ENCODE data around the gene F10.
"Not testable (repeated sequence)": the region's sequence is repeated elsewhere in the genome, so short reads cannot be mapped to it uniquely, and the experiment has no call there.

Gene F10

DNA sequence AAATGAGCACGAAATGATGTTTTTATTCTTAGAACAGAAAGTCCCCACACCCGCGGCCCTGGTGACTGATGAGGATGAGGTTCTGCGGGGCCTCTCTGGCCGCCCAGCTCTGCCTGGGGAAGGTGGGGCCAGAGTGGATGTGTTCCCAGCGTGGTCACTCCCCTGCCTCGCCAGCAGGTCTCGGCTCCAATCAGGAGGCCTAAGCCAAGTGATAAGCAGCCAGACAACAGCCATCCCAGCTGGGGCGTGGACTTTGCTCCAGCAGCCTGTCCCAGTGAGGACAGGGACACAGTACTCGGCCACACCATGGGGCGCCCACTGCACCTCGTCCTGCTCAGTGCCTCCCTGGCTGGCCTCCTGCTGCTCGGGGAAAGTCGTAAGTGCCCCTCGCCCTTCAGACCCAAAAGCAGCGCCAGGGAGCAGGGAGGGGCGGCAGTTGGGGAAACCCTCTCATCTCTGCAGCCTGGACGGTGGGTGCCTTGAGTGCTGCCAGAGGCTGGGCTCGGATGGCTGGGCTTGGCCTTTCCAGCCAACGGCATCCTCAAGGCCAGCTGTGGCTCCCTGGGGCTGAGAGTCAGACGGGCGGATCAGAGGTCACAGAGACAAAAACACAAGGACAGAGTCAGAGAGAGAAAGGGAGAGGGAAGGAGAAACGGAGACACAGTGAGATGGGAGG lies at the start of gene F10:
Gene F10, plus strand, starts transcription at position 250 of the 676 bp plus-strand sequence. Its CDS starts 57 bp downstream, at position 307.
- DNase-seq = no peak

DNA sequence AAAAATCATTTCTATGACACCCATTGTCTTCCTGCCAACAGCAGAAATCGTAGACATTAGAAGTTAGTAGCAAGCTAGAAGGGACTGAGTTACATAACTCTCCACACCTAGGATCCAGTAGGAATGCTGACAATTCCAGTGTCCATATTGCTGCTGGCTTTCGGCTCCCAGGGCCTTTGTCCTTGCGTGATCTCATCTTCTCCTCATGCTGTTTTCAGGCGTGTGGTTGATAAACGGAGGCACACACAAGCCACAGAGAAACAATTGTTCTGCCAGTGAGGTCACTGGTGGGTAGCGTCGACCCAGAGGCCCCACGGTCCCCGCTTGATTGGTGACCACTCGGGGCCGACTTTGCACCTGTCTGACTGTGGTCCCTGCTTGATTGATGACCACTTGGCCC lies 48.7 kb upstream of the F10 start:
- DNase-seq = no peak

DNA sequence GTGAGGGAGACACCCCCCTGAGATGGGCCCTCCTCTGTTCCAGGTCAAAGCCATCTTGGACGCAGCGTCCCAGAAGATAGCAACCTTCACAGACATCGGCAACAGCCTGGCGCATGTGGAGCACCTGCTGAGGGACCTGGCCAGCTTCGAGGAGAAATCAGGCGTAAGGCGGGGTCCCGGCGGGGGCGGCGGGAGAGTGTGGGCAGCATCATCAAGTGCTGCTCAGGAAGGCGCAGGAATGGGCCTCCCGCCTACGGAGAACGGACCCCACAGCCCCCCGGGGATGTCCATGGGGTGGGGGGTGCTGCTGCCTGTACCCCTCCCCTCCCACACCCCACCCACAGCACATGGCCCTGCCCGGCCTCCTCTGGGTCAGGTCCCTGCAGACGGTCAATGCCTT lies 48.2 kb upstream of the F10 start:
- DNase-seq = no peak

DNA sequence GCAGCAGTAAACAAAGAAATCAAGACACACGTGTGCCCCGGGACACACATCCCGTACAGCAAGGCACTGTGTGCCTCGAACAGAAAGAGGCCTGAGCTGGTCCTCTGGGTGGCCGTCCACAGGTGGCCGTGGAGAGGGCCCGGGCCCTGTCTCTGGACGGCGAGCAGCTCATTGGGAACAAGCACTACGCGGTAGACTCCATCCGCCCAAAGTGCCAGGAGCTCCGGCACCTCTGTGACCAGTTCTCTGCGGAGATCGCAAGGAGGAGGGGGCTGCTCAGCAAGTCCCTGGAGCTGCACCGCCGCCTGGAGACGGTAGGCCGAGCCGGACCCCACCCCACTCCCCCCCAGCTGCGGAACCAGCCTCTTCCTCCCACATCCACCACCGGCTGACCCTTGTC lies 47.7 kb upstream of the F10 start:
- no peak for DNase-seq

DNA sequence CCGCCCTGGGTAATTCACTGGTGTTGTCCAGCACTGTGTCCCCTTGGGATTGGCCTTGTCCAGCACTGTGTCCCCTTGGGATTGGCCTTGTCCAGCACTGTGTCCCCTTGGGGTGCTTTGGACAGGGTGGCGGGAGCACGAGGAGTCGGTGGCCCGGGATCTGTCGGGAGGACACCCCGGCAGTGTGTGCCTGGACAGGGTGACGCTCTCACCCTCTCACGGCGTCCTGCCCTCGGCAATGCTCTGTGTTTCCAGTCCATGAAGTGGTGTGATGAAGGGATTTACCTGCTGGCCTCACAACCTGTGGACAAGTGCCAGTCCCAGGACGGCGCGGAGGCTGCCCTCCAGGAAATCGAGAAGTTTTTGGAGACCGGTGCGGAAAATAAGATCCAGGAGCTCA lies 46.9 kb upstream of the F10 start:
- DNase-seq = no peak

DNA sequence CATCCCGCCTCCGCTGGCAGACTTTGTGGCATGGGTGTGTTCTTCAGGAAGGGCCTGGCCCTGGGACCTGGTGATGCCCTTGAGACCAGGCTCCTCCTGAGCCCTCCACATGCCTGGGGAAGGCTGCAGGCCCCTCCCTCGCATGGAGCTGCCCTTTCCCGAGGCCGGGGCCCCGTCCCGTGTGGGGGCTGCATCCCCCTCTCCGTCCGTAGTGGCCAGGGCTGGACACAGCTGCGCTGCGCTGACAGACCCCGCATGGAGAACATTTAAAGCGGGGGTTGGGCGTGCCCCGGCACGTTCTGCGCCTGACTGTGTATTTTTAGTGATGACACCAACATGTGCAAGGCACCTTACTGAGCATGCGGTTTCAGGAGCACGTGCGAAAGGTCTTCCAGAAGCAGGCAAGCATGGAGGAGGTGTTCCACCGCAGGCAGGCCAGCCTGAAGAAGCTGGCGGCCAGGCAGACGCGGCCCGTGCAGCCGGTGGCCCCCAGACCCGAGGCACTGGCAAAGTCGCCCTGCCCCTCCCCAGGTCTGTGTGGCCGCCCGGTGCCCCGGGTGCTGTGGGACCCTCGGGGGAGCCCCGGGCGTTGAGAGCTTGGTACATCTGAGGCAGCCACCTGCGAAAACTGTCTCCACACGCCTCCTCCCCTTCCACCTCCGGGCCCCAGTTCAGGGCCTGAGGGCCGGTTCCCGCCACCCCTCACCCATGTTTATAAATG lies 45.8 kb upstream of the F10 start:
- no peak for DNase-seq

DNA sequence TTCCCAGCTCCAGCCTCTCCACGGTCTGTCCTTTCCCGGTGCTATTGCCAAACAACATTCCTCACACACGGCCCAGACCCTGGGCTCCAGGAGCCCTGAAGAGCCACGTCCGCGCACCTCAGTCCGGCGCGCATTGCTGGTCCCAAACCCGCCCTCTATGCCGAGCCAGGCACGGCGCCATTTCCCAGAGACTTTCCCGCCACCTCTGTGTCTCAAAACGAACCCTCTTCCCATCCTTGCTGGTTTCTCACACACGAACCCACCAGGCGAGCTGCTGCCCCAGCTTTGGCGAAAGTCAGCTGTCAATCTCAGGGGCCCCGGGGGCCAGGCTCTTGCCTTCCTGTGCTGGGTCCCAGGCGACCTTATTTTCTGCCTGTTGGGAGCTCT lies 45.0 kb upstream of the F10 start:
- no peak for DNase-seq

DNA sequence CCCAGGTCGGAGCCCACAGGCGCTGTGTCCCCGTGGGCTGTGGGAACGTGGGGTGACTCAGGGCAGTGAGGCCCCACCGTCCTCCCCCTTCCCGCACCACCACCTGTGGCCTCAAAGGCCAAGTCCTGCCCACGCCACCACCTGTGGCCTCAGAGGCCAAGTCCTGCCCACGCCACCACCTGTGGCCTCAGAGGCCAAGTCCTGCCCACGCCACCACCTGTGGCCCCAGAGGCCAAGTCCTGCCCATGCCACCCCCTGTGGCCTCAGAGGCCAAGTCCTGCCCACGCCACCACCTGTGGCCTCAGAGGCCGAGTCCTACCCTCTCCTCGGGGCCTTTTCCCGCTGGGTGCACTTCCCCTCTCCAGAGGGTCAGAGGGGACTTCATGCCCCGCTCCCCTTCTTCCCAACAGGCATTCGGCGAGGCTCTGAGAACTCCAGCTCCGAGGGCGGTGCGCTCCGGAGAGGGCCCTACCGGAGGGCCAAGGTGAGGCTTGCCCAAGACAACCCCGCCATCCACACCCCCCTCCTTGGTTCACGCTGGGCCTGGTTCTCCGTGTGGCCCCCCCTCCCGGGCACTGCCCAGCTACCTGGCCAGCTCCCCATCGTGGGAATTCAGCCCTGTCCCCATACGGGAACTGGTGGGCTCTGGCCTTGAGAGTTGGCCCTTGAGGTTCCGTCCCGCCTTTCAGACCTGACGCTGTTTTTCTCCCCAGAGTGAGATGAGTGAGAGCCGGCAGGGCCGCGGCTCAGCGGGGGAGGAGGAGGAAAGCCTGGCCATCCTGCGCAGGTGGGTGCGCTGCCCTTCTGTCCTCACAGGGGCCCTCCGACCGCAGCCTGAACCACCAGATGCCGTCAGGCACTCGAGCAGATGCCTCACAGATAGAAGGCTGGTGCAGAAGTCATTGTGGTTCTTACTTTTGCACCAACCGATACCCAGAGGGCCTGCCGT lies 44.4 kb upstream of the F10 start:
- no peak for DNase-seq

DNA sequence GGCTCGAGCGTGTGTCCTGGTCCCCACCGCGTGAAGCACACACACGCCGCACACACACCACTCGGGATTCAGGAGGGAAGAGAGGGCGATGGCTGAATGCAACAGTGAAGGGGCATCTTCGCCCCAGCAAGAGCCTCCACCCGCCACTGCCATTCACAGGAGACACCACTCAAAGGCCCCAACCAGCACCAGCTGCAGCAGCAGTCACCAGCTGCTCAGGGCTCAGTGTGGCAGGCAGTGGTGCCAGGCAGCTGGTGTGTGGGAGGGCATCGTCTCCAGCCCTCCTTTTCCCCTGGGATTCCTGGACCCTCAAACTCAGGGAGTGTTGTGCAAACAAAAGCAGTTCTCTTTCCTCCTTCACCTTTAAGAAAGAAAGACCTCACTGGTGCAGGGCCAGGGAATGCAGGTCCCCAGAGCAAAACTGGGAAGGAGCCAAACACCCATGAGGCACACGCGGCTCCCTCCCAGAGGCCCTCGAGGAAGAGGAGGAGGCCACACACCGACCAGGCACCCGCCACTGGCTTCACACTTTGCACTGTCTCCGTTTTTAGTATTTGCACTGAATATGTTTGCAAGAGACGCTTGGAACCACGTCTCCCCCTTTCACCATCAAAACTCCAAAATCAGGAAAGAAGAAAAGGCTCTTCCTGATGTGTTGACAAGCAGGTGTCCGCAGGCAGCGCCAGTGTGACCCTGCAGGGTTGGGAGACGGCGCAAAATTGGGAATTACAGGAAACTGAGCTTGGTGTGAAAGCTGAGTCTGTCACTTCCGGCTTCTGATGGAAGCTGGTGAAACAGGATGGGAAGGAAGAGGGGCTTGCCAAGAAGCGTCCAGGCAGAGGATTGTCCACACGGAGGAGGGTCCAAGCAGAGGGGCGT lies 43.5 kb upstream of the F10 start:
- no peak for DNase-seq

DNA sequence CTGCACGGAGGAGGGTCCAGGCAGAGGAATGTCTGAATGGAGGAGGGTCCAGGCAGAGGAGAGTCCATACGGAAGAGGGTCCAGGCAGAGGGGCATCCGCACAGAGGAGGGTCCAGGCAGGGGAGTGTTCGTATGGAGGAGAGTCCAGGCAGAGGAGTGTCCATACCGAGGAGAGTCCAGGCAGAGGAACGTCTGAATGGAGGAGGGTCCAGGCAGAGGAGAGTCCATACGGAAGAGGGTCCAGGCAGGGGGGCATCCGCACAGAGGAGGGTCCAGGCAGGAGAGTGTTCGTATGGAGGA lies 42.9 kb upstream of the F10 start:
- not testable (repeated sequence) for DNase-seq

DNA sequence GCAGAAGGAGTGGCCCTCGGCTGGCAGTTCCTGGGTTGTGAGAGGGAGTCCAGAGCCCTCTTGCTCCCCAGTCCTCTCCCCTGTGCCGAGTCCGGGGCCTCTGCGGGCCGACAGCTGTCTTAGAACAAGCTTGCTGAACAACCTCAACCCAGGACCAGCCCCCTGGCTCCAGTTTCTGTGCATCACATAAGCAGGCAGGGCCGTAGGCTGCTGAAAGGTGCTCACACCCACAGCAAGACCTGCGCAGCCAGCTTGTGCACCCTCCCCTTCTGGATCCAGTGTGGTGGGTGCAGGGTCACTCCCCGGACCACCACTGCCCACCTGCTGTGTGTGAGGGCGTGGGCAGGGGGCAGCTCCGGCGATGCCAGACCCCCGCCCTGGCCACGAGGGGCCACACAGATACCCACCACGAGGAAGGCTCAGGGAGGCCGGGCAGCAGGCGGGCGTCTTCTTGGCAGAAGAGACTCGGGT lies 42.2 kb upstream of the F10 start:
- no peak for DNase-seq

DNA sequence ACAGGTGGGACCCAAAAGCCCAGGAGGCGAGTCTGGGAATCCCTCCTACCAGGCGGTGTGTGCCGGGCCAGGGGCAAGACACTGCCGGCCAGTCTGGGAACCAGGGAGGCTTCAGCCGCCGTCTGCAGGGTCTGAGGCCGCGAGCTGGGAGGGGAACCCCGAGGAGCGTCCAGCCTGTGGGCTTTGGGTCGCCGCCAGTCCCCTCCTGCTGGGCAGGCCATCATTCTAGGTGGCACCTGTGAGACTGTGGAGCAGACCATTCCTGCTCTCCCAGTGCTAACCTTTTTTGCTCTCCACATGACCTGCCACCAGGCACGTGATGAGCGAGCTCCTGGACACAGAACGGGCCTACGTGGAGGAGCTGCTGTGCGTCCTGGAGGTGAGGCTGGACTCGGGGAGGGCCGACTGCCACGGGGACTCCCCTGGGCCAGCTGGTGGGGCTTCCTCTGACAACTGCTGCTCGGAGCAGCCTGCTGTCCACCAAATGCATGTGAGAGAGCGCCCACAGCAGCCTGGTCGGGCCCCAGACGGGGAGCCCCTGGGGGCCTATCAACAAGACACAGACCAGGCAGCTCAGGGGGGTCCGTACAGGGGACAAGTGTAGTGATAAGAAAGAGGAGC lies 41.6 kb upstream of the F10 start:
- no peak for DNase-seq

DNA sequence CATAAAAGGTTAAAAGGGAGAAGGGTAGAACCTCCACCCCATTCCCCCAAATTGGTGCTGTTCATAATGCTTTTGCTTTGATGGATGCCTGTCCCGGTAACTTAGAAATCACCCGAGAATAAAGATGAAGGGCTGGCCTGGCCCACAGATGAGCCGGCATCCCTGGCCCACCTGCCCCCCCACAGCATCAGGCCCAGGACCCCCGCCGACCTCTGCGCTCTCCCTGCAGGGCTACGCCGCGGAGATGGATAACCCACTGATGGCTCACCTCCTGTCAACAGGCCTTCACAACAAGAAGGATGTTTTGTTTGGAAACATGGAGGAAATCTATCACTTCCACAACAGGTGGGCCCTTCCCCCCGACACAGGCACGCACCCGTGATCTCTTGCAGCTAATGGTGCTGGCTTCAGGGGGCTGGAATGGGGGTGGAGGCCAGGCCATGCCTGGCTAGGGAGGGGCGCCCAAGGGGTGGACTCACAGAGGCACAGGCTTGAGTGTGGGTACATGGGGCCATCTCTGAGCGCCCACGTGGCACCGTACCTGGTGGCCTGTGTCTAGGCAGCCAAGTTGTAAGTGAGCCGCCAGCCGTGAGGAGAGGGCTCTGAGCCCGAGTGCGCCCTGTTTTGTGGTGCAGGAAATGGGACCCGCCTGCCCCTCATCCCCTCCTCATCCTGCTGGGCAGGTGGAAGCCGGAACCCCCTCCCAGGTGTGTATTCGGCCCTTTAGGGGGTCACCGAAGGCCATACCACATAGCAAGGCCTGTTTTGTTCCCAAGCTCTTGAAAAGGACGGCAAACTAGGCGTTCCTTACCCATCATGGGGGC lies 40.2 kb upstream of the F10 start:
- no peak for DNase-seq

DNA sequence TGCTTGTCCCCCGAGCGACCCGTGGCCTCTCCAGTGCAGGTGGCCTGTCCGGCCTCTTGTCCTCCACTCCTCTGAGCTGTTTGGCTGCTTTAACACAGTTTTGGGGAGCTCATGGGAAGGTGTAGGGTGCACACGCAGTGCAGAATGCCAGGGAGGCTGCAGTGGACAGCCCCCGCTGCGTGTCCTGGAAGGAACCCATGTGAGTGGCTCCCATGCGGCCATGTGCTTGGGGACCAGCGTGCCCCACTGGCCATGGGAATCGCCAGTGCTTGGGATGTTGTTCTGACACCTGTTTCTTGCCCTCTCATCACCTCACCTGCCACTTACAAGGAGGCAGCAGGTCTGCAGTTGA lies 39.6 kb upstream of the F10 start:
- no peak for DNase-seq

DNA sequence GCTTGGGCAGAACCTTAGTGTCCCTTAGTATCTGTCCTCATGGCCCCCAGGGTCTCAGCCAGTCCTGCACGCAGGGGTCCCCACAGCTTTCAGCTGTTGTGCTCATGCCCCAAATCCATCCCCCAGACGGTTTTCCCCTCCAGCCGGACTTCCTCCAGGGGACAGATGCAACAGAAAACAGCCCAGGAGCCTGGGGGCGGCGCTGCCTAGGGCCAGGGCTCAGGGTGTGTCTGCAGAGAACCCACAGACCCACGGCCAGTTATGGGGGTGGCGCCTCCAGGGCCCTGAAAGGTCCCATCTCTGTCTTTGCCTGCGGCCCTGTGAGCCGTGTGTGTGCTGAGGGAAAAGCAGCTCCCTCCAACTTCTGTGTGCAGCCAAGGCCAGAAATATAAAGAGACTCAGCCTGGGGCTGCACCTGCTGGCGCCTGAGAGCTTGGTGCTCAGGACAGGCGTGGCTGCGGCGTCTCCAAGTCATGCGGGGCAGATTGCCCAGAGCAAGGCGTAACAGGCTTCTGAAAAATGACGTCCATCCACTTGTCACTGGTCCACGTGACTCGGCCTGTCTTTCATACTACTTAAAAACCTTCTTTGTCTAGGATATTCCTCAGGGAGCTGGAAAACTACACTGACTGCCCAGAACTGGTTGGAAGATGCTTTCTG lies 39.1 kb upstream of the F10 start:
- no peak for DNase-seq

DNA sequence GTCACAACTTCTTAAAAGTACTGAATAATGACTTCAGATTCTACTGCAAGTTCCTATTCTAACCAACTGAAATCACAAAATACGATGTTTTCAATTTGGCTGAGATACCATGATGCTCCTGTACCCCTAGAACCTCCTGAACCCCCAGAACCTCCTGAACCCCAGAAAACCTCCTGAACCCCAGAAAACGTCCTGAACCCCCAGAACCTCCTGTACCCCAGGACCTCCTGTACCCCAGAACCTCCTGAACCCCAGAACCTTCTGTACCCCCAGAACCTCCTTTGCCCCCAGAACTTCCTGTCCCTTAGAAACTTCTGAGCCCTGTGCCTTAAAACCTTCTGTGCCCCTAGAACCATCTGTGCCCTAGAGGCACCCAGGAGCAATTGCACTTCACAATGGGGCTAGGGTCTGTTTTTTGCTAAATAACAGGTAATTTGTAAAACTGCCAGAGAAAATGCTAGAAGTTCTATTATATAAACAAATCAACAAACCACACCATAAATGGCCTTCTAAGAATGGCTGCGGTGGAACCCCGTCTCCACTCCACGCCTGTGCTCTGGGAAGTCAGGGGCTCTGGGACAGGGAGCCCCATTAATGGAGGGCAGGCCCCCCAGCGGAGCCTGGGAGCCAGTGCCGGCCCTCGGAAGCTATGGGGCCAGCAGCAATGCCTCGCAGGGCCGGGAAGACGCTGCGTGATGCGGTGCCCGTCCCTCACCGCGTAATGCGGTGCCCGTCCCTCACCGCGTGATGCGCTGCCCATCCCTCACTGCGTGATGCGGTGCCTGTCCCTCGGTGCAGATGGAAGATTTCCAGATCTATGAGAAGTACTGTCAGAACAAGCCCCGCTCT lies 38.3 kb upstream of the F10 start:
- DNase-seq = no peak

DNA sequence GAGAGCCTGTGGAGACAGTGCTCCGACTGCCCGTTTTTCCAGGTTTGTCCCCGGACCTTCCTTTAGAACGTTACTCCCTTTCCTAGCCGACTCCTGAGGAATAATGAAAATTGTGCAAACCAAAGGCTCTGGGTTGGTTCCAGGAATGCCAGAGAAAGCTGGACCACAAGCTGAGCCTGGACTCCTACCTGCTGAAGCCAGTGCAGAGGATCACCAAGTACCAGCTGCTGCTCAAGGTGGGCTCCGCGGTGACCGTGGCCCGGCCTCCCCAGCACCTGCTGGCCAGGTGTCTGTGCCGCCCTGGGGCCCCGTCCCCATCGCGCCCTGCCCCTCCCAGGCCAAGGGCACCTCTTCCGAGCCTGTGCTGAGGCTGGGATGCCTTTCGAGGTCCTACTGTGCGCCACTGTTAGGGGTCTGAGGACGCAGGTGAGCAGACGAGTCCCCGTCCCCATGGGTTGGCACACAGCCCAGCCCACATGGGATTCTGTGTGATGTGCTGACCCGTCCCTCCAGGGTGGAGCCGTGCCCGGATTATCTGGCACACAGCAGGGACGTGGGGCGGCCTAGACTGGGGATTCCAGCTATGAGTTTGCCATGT lies 37.6 kb upstream of the F10 start:
- DNase-seq = no peak

DNA sequence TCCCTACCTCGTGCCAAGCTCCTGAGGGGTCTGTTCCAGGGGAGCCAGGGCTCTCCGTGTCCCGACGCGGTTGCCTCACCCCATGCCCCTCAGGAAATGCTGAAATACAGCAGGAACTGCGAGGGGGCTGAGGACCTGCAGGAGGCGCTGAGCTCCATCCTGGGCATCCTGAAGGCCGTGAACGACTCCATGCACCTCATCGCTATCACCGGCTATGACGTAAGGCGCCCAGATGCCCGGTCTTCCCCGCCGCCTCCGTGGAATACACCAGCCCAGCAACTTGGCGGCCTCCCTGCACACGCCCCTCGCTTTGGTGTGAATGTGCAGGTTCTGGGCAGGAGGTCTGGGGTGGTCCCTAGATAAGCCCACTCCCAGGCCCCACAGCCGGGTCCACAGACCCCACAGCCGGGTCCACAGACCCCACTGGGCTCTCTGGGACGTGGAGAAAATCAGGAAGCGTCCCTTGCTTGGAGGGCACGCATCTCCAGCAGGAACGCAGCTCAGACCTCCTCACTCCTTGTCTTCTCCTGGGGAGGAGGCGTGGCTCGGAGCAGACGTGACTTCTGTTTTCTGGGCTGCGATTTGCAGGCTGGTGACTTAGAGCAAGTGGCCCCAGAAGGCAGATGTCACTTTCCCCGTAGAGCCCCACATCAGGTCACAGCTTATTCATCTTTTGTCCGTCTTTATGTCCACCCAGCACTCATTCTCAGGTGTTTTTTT lies 36.4 kb upstream of the F10 start:
- DNase-seq = no peak
